GM12878 (cell line): Measurements from ENCODE around the gene SLC6A17. TPM values are rescaled to one million over a fixed set of nuclear protein-coding genes. Genes with fewer than 3 reads are reported as not detected.

Experiments used
- ATAC-seq: fragments of 200-7000 bp; cut with Tn5 transposase; 3 replicates; pipeline ENCODE4 v1.9.1; 2020; ENCODE audit warnings: mild to moderate bottlenecking, moderate library complexity
- BruUV-seq: library from RNA; stranded (reverse); fragments of 400-500 nt; replicated peaks from 2 replicates; lab custom pipeline; 2021; lab: Mats Ljungman, UMichigan
- CTCF ChIA-PET: fragments of 300-600 bp; sonication (Branson Sonifier 250); formaldehyde crosslinking; extraction: SDS; loops from one replicate; lab custom pipeline; 2021; ENCODE audit warnings: inconsistent platforms; lab: Yijun Ruan, JAX
- POLR2A ChIA-PET: fragments of 350-600 bp; formaldehyde crosslinking; extraction: SDS; loops from one replicate; lab custom pipeline; 2021; ENCODE audit warnings: inconsistent platforms; lab: Charles Lee
- RAD21 ChIA-PET: fragments of 300-600 bp; sonication (Branson Sonifier 250); formaldehyde crosslinking; loops from one replicate; lab custom pipeline; 2023; ENCODE audit warnings: antibody characterized with exemption; ENCODE audit not compliant: unreplicated experiment; lab: Charles Lee
- SMC1A ChIA-PET: fragments of 300-600 bp; sonication (Branson Sonifier 250); formaldehyde crosslinking; loops from one replicate; lab custom pipeline; 2023; ENCODE audit not compliant: unreplicated experiment, uncharacterized antibody; lab: Charles Lee
- DNase-seq: peaks from one replicate; pipeline ENCODE4 v3.0.0-alpha.2; 2011; ENCODE audit warnings: low read depth, low spot score
- FAIRE-seq: peaks from 3 replicates; lab custom pipeline; 2011; peaks lifted over from hg19 to GRCh38; lab: Jason Lieb, UNC
- H2AFZ ChIP-seq: 2 replicates; pipeline ENCODE4 v1.6.0; 2011; ENCODE audit warnings: low read depth, low read length, control low read depth; ENCODE audit not compliant: control insufficient read depth
- H3K27ac ChIP-seq: 2 replicates; pipeline ENCODE4 v1.5.1; 2011; ENCODE audit warnings: control low read depth; ENCODE audit not compliant: control insufficient read depth, insufficient read depth
- H3K27me3 ChIP-seq, 2 experiments: replicated peaks in 1 of 2; 2 replicates each; pipeline versions ENCODE4 v1.6.0 to v1.6.1; 2011; ENCODE audit warnings: low read length in 1 of 2; ENCODE audit not compliant: control insufficient read depth in 2 of 2, insufficient read depth in 2 of 2
- H3K36me3 ChIP-seq, 2 experiments: 2 replicates each; pipeline ENCODE4 v1.5.1; 2011; ENCODE audit warnings: low read length in 1 of 2; ENCODE audit not compliant: control insufficient read depth in 2 of 2, insufficient read depth in 2 of 2
- H3K4me1 ChIP-seq: 2 replicates; pipeline ENCODE4 v1.6.1; 2011; ENCODE audit warnings: mild to moderate bottlenecking, low read length, moderate library complexity, mixed read lengths; ENCODE audit not compliant: control insufficient read depth, insufficient read depth
- H3K4me2 ChIP-seq: 2 replicates; pipeline ENCODE4 v1.6.0; 2011; ENCODE audit warnings: control low read depth; ENCODE audit not compliant: control insufficient read depth, insufficient read depth
- H3K4me3 ChIP-seq: fragments of 200-600 bp; sonication (generic); 2 replicates; pipeline ENCODE4 v1.5.1; 2016
- H3K79me2 ChIP-seq: 2 replicates; pipeline ENCODE4 v1.6.0; 2011; ENCODE audit warnings: low read length; ENCODE audit not compliant: control insufficient read depth, insufficient read depth
- H3K9ac ChIP-seq: 2 replicates; pipeline ENCODE4 v1.8.0; 2011; ENCODE audit warnings: low read length, control low read depth, mixed read lengths; ENCODE audit not compliant: control insufficient read depth, insufficient read depth
- H3K9me3 ChIP-seq: replicated peaks from 3 replicates; pipeline ENCODE4 v1.5.1; 2011; ENCODE audit warnings: mild to moderate bottlenecking, low read length; ENCODE audit not compliant: control insufficient read depth, insufficient read depth
- H4K20me1 ChIP-seq: 2 replicates; pipeline ENCODE4 v1.6.0; 2011; ENCODE audit not compliant: control insufficient read depth, insufficient read depth
- BCL11A ChIP-seq: IDR thresholded peaks from 2 replicates; pipeline ENCODE4 v1.6.1; 2011; ENCODE audit warnings: low read depth, low read length
- CBX5 ChIP-seq: sonication (generic); IDR thresholded peaks from 2 replicates; pipeline ENCODE4 v1.6.1; 2016; ENCODE audit warnings: low read depth, moderate library complexity, mild to moderate bottlenecking, inconsistent platforms
- E2F8 ChIP-seq: fragments of 450-650 bp; IDR thresholded peaks from 2 replicates; pipeline ENCODE4 v1.6.1; 2018; ENCODE audit warnings: mild to moderate bottlenecking, low read depth, moderate library complexity; ENCODE audit not compliant: partially characterized antibody
- E4F1 ChIP-seq: fragments of 450-650 bp; IDR thresholded peaks from 2 replicates; pipeline ENCODE4 v1.6.1; 2018; ENCODE audit warnings: borderline replicate concordance, mild to moderate bottlenecking; ENCODE audit not compliant: partially characterized antibody
- ESRRA ChIP-seq: IDR thresholded peaks from 2 replicates; pipeline ENCODE4 v1.6.1; 2012; ENCODE audit warnings: mild to moderate bottlenecking, low read length, improper control_type of control experiment
- FOS ChIP-seq: IDR thresholded peaks from 3 replicates; pipeline ENCODE4 v1.6.1; 2011; ENCODE audit warnings: borderline replicate concordance; ENCODE audit not compliant: insufficient read length; ENCODE audit errors: extremely low read depth
- GABPA ChIP-seq: IDR thresholded peaks from 2 replicates; pipeline ENCODE4 v1.6.1; 2014; ENCODE audit warnings: antibody characterized with exemption, low read depth, mild to moderate bottlenecking, inconsistent platforms
- NFIC ChIP-seq: IDR thresholded peaks from 2 replicates; pipeline ENCODE4 v1.6.1; 2012; ENCODE audit warnings: low read depth, mild to moderate bottlenecking, inconsistent platforms, low read length, moderate library complexity
- NFXL1 ChIP-seq: fragments of 450-650 bp; IDR thresholded peaks from 2 replicates; pipeline ENCODE4 v1.6.1; 2017; ENCODE audit warnings: antibody characterized with exemption, mild to moderate bottlenecking, borderline replicate concordance
- PAX8 ChIP-seq: fragments of 450-650 bp; IDR thresholded peaks from 2 replicates; pipeline ENCODE4 v1.6.1; 2017; ENCODE audit warnings: mild to moderate bottlenecking, moderate library complexity
- POLR2AphosphoS5 ChIP-seq: IDR thresholded peaks from 2 replicates; pipeline ENCODE4 v1.6.1; 2011; ENCODE audit warnings: mild to moderate bottlenecking, low read length, inconsistent platforms
- RCOR1 ChIP-seq: conservative IDR thresholded peaks from 2 replicates; pipeline ENCODE4 v1.6.1; 2012; ENCODE audit warnings: low read depth, low read length, improper control_type of control experiment
- SKIL ChIP-seq: fragments of 450-650 bp; IDR thresholded peaks from 2 replicates; pipeline ENCODE4 v1.6.1; 2017; ENCODE audit warnings: mild to moderate bottlenecking, low read depth, inconsistent platforms; ENCODE audit not compliant: poor library complexity, severe bottlenecking
- STAT3 ChIP-seq: IDR thresholded peaks from 2 replicates; pipeline ENCODE4 v1.6.1; 2011; ENCODE audit warnings: low read depth, low read length, improper control_type of control experiment
- SUPT20H ChIP-seq: IDR thresholded peaks from 2 replicates; pipeline ENCODE4 v1.6.1; 2011; ENCODE audit warnings: low read depth, mild to moderate bottlenecking, low read length, moderate library complexity, borderline replicate concordance; ENCODE audit not compliant: control insufficient read depth
- TARDBP ChIP-seq: IDR thresholded peaks from 2 replicates; pipeline ENCODE4 v1.6.1; 2016; ENCODE audit warnings: borderline replicate concordance
- TCF12 ChIP-seq: IDR thresholded peaks from 2 replicates; pipeline ENCODE4 v1.6.1; 2011; ENCODE audit warnings: low read depth, mild to moderate bottlenecking, low read length
- WGBS: methylation state at CpG from one replicate; pipeline ENCODE4 v1.1.6; 2016; ENCODE audit warnings: low lambda C conversion rate; ENCODE audit not compliant: insufficient replicate concordance, insufficient coverage; ENCODE audit errors: missing lambda C conversion rate; 5-methylcytosine and 5-hydroxymethylcytosine counted together
- in situ Hi-C: fragments of 300-500 bp; cut with MboI; formaldehyde crosslinking; loops from 9 replicates; pipeline ENCODE4 v1.14.3; 2018; ENCODE audit warnings: mixed read lengths
- intact Hi-C: fragments of 100-400 bp; cut with micrococcal nuclease; formaldehyde crosslinking; loops from one replicate; pipeline ENCODE4 v1.14.2; 2022; ENCODE audit not compliant: unreplicated experiment
- polyA plus RNA-seq, 11 experiments: library from polyadenylated mRNA; depleted of rRNA in 4 of 11; unstranded in 6 of 11; stranded (reverse) in 5 of 11; fragments of >200 nt; fragmentation: Nextera tagmentation in 4 of 11; fragmentation: Illumina TruSeq in 1 of 11; extraction: Ambion mirVana in 4 of 11; extraction: Trizol in 1 of 11; gene quantifications; 1 replicate in 1 of 11; 2 replicates in 10 of 11; pipeline versions ENCODE4 v1.2.1 to v1.2.3, GENCODE V29; 2011 to 2016; ENCODE audit warnings: inconsistent platforms in 2 of 11, missing spikeins in 2 of 11, low read depth in 1 of 11
- total RNA-seq, 4 experiments: library from RNA; depleted of rRNA in 3 of 4; stranded (reverse); fragments of >200 nt in 3 of 4; fragmentation: Illumina TruSeq in 1 of 4; extraction: Trizol in 1 of 4; gene quantifications; 2 replicates each; pipeline versions ENCODE4 v1.2.1 to v1.2.3, GENCODE V29; 2013 to 2021

The SLC6A17 gene
- total and polyA plus RNA-seq, 10 of the 15 experiments (the other 5 are each of a cell fraction or from before 2014, with no cell fraction given), result not detected

- no peak for TF ChIP-seq STAT3
- TF ChIP-seq, all 136 proteins: peak for 0
These were observed 91.2 kb downstream of the SLC6A17 start (continued) for GRCh38 chr1:110241516-110241915.

- ATAC-seq, result no peak
- SMC1A ChIA-PET, result interaction anchor here (1.8 kb wide), 1 partner anchor 10 kb away, joined by 4 read pairs; no protein-coding TSS in a partner anchor
- H3K27me3 ChIP-seq, result no peaks in the 10 kb centered on the region; a peak in 1 of 4 replicates
- no peak overlapping the region for H3K4me2 ChIP-seq
- H3K27ac ChIP-seq, result no peak overlapping the region
- CTCF ChIA-PET, result interaction anchor here (1.5 to 9.7 kb wide), 2 partner anchors 14 to 33 kb away, joined by 3 to 58 read pairs; no protein-coding TSS in a partner anchor
- no peak for DNase-seq
- H3K4me3 ChIP-seq, result no peak overlapping the region
- WGBS, result 69% methylated on average over 4 of the region's 4 CpGs
- H2AFZ ChIP-seq, result no peak overlapping the region
- peaks cover 23% of the 10 kb centered on the region for H3K4me1 ChIP-seq
- BruUV-seq, result no TSS peak
- H3K9ac ChIP-seq, result no peak overlapping the region
- no peaks in the 10 kb centered on the region for H3K9me3 ChIP-seq
- intact Hi-C loops (no loop called here), in situ Hi-C loops (no loop called here)
- H3K36me3 ChIP-seq, result no peaks in the 10 kb centered on the region
- no peaks in the 10 kb centered on the region for H3K79me2 ChIP-seq
- POLR2A ChIA-PET, result no interaction called here
- H4K20me1 ChIP-seq, result no peaks in the 10 kb centered on the region
- FAIRE-seq, result no peak
- RAD21 ChIA-PET, result interaction anchor here (1.7 to 3.6 kb wide), 2 partner anchors 28 to 42 kb away, joined by 4 to 10 read pairs; no protein-coding TSS in a partner anchor
- TF ChIP-seq PAX8, result no peak
- TF ChIP-seq NFXL1, result no peak
- no peak for TF ChIP-seq POLR2AphosphoS5
- TF ChIP-seq TCF12, result no peak
- TF ChIP-seq CBX5, result no peak
- TF ChIP-seq ESRRA, result no peak
- TF ChIP-seq TARDBP, result no peak
- no peak for TF ChIP-seq FOS
- TF ChIP-seq SKIL, result no peak
- TF ChIP-seq E4F1, result no peak
- no peak for TF ChIP-seq BCL11A
- TF ChIP-seq NFIC, result no peak
- no peak for TF ChIP-seq SUPT20H
- no peak for TF ChIP-seq GABPA
- TF ChIP-seq E2F8, result no peak
- TF ChIP-seq RCOR1, result no peak
These were observed 91.8 kb downstream of the SLC6A17 start for GRCh38 chr1:110242062-110242461.
